GM18873 (cell line): ENCODE results near the gene IPO4.

Source experiments
- ATAC-seq: cut with Tn5 transposase; IDR thresholded peaks from one replicate; pipeline ENCODE4 v1.9.1; 2021; ENCODE audit warnings: mild to moderate bottlenecking, moderate library complexity, moderate number of reproducible peaks; ENCODE audit not compliant: unreplicated experiment, low FRiP score

Gene IPO4

DNA sequence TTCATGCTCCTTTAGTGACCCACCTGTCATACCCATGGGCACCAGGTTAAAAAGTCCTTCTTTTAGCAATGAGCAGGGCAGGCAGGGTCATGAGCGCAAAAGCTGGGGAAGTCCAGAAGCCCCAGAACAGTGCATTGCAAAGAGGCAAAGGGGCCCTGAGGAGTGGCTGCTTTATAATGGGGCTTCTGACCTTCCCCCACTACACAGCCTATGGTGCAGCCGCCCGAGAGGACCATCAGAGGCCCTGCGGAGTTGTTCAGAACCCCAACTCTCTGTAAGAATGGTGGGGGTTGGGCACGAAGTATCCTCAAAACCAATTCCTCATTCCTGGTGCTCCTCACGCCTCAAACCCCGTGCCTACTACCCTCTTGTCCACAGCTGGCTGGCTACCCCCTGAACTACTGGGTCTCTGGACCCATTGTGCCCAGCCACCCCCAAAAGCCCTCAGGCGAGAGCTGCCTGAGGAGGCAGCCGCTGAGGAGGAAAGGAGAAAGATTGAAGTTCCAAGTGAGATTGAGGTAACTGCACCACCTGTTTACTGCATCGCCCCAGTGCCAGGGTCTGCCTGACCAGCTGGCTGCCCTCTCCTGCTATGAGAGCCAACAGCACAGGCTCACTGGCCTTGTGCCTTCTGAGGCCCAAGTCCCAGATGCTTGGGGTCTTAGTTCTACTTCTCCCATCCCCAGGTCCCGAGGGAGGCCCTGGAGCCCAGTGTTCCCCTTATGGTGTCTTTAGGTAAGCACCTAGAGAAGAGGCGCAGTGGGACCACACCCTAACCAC is 10.0 kb downstream of the IPO4 start:
- ATAC-seq = no peak

DNA sequence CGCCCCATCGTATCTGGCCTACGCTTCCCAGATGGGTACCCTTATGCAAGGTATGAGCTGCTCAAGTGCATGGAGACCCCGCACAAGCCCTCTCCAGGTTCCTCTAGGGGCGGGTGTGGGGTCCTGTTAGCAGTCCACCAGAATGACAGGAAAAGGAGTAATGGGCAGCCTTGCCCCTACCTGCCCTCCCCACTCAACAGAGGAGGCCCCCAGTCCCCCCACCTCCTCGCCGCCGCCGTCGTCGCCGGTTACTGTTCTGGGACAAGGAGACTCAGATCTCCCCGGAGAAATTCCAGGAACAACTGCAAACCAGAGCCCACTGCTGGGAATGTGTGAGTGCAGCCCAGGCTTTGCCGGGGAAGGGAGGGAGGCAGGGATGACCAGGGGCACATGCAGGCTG is 10.7 kb downstream of the IPO4 start:
- ATAC-seq = no peak

DNA sequence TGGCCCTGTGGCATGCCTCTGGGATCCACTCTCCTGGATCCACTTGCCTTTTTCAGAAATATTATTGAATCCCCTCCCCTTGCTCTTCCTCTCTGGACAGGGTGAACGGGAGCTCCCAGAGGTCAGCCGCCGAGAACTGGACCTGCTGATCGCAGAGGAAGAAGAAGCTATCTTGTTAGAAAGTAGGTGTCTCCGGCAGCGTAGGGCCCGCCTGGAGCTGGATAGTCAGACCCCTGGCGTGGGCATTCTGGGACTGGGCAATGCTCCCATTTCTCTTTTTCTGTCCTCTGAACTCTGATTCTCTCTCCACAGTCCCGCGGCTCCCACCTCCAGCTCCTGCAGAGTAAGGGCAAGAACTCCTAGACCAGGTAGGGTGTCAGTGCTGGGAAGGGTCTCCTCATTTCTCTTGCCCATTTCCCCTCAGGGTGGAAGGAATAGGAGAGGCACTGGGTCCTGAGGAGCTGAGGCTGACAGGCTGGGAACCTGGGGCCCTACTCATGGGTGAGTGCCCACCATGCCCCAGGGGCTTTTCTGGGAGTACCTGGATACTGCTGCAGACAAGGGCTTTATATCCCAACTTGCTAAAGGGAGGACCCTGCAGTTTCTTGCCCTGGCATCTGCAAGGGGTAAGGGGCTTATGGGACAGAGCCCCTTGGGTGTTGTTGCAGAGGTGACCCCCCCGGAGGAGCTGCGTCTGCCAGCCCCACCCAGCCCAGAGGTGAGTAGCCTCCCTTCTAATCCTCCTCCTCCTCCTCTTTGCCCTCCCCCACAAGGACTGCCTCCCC is 11.4 kb downstream of the IPO4 start:
- ATAC-seq = no peak

DNA sequence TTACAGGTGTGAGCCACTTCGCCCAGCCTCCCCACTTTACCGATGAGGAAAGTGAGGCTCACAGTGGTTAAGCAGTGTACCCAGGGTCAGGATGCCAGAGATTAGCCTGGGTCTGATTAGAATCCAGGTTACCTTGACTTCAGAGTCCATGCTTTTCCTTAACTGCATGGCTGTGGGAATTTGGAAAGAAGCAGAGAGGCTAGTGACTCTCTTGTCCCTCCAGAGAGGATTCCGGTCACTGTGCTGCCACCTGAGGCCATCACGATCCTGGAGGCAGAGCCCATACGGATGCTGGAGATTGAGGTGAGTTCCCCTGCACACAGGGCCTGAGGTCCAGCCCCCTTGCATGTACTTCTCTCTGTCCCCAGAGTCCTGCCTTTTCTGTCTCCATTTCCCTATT is 12.0 kb downstream of the IPO4 start:
- ATAC-seq = no peak

DNA sequence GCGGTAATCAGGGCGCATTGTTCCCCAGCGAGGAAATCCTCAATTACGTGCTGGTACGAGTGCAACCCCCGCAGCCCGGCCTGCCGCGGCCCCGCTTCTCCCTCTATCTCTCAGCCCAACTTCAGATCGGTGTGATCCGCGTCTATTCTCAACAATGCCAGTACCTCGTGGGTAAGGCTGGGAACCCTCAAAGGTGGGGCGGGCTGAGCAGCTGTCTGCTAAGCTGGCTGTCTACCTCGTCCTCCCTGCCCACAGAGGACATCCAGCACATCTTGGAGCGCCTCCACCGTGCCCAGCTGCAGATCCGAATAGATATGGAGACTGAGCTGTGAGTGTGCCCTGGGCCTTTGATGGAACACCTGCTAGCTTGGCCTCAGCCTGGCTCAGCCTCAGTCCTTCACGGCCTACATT is 15.7 kb downstream of the IPO4 start:
- no peak for ATAC-seq

DNA sequence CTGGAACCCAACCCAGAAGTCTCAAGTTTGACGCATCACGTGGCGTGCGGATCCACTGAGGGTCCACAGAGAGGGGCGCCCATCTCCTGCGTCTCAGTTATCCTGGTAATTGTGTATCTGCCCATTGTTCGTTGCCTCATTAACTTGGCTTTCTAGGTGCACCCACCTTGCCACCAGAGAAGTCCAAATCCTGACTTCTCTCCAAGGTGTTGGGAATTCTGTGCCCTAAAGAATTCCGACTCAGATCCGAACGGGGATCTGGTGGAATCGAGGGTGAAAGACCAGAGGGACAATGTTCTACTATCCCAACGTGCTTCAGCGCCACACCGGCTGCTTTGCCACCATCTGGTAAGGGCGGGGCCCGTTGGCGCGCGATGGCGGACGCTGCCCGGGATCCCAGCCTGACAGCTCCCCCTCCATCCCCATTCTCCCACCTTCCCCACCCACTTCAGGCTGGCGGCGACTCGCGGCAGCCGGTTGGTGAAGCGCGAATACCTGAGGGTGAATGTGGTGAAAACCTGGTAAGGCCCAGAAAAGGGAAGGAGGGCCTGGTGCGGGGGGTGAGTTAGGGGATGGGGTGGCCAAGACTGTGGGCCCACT is 16.3 kb downstream of the IPO4 start:
- ATAC-seq = no peak

DNA sequence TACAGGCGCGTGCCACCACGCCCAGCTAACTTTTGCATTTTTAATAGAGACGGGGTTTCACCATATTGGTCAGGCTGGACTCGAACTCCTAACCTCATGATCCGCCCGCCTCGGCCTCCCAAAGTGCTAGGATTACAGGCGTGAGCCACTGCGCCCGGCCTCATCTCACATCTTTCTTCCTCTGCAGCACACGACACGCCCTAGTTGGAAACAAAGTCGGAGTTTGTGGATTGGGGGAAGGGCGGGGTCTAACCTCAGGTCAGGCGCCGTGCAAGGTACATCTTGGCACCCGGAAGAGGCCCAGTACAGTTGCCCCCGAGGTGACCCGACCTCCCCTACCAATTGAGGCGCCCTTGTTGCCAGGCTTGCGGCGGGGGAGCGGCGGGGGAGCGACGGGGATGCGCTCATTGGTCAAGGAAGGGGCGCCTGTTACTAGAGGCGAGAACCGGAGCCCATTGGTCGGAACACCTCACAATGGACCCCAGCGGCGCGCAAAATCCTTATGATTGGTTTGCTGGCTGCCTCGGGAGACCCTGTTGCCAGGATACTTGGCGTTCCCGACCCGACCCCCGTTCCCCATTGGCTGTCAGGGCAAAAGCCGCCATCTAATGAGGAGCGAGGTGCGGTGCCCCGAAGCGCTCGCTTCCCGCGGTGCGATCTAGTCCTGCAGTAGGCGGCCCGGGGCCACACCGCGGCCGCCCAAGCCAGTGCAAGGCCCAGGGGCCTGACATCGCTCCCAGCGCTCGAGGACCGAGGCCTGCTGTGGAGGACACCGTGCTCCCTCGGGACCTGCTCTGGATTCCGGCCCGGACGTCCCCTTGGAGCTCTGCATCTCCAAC is 17.0 kb downstream of the IPO4 start, which contains the start of gene REC8:
TSS of gene REC8 (plus strand) at position 659 of the 839 bp plus-strand sequence. CDS start 473 bp downstream, outside the sequence.
- peak; percentile 76 for ATAC-seq

DNA sequence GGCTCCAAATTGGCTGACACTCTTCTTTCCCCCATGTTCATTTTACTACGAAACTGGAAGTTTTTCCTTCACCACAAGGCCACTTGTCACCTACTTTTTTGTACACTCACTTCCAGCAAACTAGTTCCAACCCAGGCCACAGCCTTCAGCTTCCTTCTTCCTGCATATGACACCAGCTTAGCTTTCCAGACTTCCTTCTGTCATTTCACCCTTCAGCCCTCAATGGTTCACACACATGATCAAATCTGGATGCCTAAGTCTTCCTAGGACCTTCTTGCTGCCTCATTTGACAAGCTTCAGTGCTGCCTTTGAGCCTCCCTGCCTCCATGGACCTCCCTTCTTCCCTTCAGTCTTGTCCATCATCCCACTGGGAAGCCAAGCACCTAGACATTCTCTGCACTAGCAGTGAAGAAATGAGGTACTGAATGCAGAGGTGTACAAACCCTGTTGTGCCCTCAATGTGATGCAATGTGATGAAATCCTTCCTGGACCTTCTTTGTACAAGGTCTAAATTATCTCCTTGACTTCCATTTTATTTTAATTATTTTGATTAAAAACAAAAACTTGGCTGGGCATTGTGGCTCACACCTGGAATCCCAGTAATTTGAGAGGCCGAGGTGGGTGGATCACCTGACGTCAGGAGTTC is 21.0 kb downstream of the IPO4 start:
- ATAC-seq = no peak

DNA sequence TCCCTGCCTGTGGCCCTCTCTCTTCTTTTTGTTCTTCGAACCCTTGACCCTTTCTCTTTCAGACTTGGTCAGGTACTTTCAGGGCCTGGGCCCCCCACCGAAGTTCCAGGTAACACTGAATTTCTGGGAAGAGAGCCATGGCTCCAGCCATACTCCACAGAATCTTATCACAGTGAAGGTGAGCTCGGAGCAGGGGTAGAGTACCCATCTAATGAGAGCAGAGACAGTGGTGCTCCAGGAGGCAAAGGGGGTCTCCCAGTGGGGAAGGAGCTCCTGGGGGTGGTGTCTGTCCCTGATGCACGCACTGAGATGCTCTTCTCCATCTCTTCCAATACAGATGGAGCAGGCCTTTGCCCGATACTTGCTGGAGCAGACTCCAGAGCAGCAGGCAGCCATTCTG is 22.8 kb downstream of the IPO4 start:
- ATAC-seq = no peak

DNA sequence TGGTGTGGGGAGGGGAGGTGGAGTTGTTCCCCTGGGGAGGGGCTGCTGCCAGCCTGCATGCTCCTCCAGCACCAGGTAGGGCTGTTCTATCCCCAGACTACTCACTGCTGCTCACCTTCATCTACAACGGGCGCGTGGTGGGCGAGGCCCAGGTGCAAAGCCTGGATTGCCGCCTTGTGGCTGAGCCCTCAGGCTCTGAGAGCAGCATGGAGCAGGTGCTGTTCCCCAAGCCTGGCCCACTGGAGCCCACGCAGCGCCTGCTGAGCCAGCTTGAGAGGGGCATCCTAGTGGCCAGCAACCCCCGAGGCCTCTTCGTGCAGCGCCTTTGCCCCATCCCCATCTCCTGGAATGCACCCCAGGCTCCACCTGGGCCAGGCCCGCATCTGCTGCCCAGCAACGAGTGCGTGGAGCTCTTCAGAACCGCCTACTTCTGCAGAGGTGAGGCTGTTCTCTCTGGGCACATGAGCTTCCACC is 24.1 kb downstream of the IPO4 start:
- no peak for ATAC-seq

DNA sequence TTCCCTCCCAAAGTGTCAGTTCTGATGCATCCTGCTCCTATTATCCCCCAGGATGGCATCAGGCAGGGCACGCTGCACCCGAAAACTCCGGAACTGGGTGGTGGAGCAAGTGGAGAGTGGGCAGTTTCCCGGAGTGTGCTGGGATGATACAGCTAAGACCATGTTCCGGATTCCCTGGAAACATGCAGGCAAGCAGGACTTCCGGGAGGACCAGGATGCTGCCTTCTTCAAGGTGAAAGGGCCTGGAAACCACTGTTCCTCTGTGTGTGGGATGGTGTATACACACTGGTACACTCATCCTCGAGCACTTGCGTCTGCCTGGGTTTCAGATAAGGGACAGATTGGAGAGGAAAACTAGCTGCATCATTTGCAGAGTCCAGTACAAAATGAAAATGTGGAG is 26.5 kb downstream of the IPO4 start:
- no peak for ATAC-seq

DNA sequence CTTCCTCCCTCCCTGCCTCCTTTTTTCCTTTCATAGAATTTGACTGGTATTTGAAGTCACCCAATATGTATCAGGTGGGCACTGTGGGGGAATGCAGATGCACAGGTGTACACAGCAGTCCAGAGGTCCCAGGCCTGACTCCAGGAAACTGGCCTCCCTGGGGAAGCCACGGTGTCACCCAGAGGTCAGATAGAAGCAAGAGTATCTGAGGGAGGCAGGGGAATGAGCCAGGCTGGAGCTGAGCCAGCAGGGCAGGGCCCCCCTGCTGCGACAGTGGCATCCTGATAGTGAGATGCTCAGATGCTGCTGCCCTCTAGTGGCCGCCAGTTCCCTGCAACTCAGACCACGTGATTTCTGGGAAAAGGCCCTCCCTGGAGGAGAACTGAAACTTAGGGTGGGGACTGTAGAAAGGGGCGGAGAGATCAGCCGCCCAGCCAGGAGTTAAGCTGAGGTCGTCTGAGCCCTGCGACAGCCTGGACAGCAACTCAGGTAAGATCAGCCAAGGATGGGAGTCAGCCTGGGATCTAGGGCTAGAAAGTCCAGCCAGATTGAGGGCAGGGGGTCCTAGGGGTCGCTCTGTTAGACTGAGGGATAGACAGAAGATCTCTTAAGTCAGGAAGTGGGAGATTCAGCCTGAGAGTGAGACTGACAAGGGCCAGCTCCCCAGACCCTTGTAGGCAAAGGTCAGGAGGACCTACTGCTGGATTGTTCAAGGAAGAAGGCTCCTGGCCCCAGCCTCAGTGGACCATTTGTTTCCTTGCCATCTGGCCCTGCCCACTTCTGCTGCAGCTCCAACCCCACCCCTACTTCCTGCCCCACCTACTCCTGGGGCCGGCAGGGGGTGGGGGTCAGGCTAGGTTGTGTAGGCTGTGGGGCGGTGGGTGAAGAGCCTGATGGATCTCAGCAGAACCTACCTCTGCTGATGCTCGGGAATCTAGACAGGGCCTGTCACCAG is 27.5 kb downstream of the IPO4 start, which contains the start of gene IRF9:
TSS of gene IRF9 (plus strand) at position 416 of the 955 bp plus-strand sequence. CDS start 880 bp downstream, outside the sequence.
- peak; percentile 66 for ATAC-seq

DNA sequence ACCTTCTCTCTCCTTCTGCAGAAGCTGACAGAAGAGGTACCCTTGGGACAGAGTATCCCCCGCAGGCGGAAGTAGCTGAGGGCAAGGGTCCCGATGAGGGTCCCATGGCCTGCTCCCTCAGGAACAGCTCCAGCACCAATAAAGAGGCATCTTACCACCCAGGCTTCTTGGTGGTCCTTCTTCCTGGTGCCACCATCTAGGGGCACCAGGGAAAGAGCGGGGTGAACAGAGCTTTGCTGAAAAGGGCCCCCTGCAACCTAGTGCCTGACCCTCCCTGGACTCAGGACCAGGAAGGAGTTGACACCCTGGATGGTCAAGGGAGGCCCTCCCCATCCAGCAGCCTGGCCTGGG is 28.1 kb downstream of the IPO4 start:
- peak; percentile 3 for ATAC-seq

DNA sequence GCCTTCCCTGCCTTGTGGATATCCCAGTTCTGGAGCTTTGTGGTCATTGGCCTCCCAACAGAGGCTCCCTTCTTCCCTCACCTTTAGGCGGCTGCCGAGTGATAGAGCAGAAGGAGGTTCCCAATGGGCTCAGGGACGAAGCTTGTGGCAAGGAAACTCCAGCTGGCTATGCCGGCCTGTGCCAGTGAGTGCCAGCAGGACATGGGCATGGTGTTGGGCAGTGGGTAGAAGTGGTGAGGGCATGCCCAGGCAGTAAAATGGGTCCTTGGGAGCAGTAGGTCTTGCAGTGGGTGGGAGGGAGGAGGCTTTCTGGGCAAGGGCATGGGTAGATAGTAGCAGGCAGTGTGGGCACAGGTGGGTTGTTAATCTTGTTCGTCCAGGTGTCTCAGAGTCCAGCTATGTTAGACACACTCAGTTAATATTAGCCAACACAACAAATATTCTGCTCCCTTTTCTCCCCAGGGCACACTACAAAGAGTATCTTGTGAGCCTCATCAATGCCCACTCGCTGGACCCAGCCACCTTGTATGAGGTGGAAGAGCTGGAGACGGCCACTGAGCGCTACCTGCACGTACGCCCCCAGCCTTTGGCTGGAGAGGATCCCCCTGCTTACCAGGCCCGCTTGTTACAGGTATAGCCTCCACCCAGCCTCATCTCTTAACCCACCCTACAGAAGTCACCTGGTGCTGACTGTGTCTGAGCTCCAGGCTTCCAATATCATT is 28.7 kb downstream of the IPO4 start:
- no peak for ATAC-seq

DNA sequence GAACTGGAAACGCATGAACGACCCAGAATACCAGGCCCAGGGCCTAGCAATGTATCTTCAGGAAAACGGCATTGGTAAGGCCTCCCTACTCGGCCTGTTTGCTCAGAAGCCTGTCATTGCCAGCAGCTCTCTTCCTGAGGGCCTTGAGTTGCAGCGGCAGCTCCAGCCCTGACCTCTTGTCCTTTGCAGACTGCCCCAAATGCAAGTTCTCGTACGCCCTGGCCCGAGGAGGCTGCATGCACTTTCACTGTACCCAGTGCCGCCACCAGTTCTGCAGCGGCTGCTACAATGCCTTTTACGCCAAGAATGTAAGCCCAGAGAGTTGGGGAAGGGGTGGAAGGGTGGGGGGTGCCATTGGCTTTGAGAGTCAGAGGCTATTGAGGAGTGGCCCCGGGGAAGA is 31.3 kb downstream of the IPO4 start:
- ATAC-seq = no peak

DNA sequence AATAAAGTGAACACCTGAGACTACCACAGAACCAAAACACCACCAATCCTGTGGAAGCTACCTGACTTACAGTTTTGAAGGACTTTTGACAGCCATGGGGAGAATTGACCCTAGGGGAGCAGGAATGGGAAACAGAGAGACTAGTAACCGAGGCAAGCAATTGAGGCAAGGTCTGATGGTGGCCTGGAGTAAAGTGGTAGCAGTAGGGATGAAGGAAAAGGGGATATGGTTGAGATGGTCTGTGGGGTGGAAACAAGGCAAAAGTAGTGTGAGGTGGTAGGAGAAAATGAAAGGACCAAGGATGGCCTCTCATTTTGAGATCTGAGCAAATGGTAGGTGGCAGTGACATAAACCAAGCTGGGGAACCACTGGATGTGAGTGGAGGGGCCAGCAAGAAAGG is 31.8 kb downstream of the IPO4 start:
- no peak for ATAC-seq

DNA sequence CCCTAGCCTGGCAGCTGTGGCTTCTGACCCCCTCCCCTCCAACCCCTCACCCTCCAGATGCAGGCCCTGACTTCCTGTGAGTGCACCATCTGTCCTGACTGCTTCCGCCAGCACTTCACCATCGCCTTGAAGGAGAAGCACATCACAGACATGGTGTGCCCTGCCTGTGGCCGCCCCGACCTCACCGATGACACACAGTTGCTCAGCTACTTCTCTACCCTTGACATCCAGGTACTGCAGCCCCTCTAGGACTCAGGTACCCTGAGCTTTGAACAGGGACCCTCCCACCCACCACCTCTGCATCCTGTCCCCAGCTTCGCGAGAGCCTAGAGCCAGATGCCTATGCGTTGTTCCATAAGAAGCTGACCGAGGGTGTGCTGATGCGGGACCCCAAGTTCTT is 33.5 kb downstream of the IPO4 start:
- no peak for ATAC-seq

DNA sequence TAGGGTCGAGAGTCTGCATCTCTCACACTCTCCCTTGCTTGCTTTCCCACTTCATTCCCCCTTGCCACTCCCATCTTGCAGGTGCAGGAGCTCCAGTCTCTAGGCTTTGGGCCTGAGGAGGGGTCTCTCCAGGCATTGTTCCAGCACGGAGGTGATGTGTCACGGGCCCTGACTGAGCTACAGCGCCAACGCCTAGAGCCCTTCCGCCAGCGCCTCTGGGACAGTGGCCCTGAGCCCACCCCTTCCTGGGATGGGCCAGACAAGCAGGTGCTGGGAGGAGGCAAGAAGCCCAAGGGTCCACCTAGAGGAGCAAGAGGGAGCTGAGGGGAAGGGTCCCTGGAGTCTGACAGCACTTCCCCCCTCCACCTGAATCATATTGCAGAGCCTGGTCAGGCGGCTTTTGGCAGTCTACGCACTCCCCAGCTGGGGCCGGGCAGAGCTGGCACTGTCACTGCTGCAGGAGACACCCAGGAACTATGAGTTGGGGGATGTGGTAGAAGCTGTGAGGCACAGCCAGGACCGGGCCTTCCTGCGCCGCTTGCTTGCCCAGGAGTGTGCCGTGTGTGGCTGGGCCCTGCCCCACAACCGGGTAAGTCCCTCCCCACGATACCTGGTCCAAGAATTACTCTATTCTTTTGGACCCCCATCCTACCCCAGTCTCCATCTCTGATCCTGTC is 37.1 kb downstream of the IPO4 start:
- ATAC-seq = no peak
